Measurements from ENCODE around the gene PRMT7. TPM values are rescaled to one million over a fixed set of nuclear protein-coding genes. Genes with fewer than 3 reads are reported as not detected.

The PRMT7 gene
- total RNA-seq, 1 donor from 2014 or later = 36.7 TPM

- FAIRE-seq (no peak), DNase-seq (ENCODE audit: low read depth) (no peak)
- H3K4me2 ChIP-seq (ENCODE audit: low read length) = no peak overlapping the region
- no peak overlapping the region for H3K9ac ChIP-seq (ENCODE audit: low read length)
- no peak overlapping the region for H3K27ac Mint-ChIP-seq (ENCODE audit: unreplicated experiment)
- H3K4me1 ChIP-seq (ENCODE audit: insufficient read depth, low read length) = peaks cover 17% of the 10 kb centered on the region
- no peaks in the 10 kb centered on the region for H3K9me3 ChIP-seq (ENCODE audit: insufficient read depth, low read depth, low read length)
- H2AFZ ChIP-seq (ENCODE audit: low read depth, low read length) = no peak overlapping the region
- peaks cover 6% of the 10 kb centered on the region for H3K36me3 ChIP-seq (ENCODE audit: insufficient read depth, low read length)
- no peak overlapping the region for H3K4me3 ChIP-seq (ENCODE audit: insufficient read depth, low read depth, low read length)
- H3K9me3 Mint-ChIP-seq (ENCODE audit: unreplicated experiment) = no peaks in the 10 kb centered on the region
- H3K4me3 Mint-ChIP-seq (ENCODE audit: unreplicated experiment) = no peak overlapping the region
- H3K4me1 Mint-ChIP-seq (ENCODE audit: low read depth, unreplicated experiment) = peaks cover 14% of the 10 kb centered on the region
- no peak for TF ChIP-seq CTCF (IDR thresholded peaks at IDR 0.05; ENCODE audit: insufficient read depth, low read depth, low read length)
- TF ChIP-seq EZH2 (IDR thresholded peaks at IDR 0.05; ENCODE audit: insufficient read depth, low read length) = no peak
- no peak overlapping the region for H3K27ac ChIP-seq (ENCODE audit: low read depth, low read length)
- H3K36me3 Mint-ChIP-seq (ENCODE audit: low read depth, unreplicated experiment) = peaks cover 9% of the 10 kb centered on the region
- no peaks in the 10 kb centered on the region for H3K79me2 ChIP-seq (ENCODE audit: insufficient read depth, low read length)
- no peaks in the 10 kb centered on the region for H3K27me3 Mint-ChIP-seq (ENCODE audit: low read depth, unreplicated experiment)
- H4K20me1 ChIP-seq (ENCODE audit: insufficient read depth, low read length) = no peaks in the 10 kb centered on the region
- H3K27me3 ChIP-seq (ENCODE audit: insufficient read depth, low read length) = no peaks in the 10 kb centered on the region
Measured at GRCh38 chr16:68328860-68329390, 18.1 kb downstream of the PRMT7 start.

DNA sequence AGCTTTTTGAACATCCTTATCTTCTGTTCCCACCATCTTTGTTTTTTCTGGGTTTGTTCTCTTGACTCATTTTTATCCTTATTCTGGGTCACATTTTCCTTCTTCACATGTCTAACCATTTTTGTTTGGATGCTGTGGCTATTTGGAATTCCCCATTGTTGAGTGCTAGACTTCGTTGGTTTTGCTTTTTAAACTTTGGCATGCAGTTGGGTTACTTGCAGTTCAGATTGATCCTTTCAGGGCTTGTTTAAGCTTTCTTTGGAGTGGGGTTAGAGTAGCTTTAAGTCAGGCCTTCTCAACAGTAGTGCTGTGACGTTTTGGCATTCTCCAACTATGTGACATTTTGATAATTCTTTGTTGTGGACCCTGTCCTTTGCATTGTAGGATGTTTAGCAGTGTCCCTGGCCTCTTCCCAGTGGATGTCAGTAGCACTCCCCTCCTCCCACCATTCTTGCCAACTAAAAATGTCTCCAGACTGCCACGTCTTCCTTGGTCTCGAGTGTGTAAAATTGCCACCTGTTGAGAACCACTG, 21.1 kb downstream of the PRMT7 start:
- FAIRE-seq = no peak
- no peak overlapping the region for H2AFZ ChIP-seq (ENCODE audit: low read depth, low read length)
- no peak overlapping the region for H3K4me3 Mint-ChIP-seq (ENCODE audit: unreplicated experiment)

More for the DNA sequence above, 21.1 kb downstream of the PRMT7 start:
- Histone ChIP-seq H3K4me1 (ENCODE audit: insufficient read depth, low read length) (peaks cover 17% of the 10 kb centered on the region), H3K36me3 (ENCODE audit: insufficient read depth, low read length) (peaks cover 3% of the 10 kb centered on the region), H3K9ac (ENCODE audit: low read length) (peak overlapping the region; percentile 47), H3K4me2 (ENCODE audit: low read length) (peak overlapping the region; percentile 57), H3K27me3 (ENCODE audit: insufficient read depth, low read length) (no peaks in the 10 kb centered on the region), H4K20me1 (ENCODE audit: insufficient read depth, low read length) (no peaks in the 10 kb centered on the region), H3K4me3 (ENCODE audit: insufficient read depth, low read depth, low read length) (no peak overlapping the region), H3K79me2 (ENCODE audit: insufficient read depth, low read length) (no peaks in the 10 kb centered on the region), H3K9me3 (ENCODE audit: insufficient read depth, low read depth, low read length) (no peaks in the 10 kb centered on the region), H3K27ac (ENCODE audit: low read depth, low read length) (peak overlapping the region; percentile 60)
- Mint-ChIP-seq H3K4me1 (ENCODE audit: low read depth, unreplicated experiment) (peaks cover 18% of the 10 kb centered on the region), H3K27me3 (ENCODE audit: low read depth, unreplicated experiment) (no peaks in the 10 kb centered on the region), H3K27ac (ENCODE audit: unreplicated experiment) (peak overlapping the region; percentile 4), H3K9me3 (ENCODE audit: unreplicated experiment) (no peaks in the 10 kb centered on the region), H3K36me3 (ENCODE audit: low read depth, unreplicated experiment) (peaks cover 12% of the 10 kb centered on the region)
- TF ChIP-seq CTCF (IDR thresholded peaks at IDR 0.05; ENCODE audit: insufficient read depth, low read depth, low read length) (no peak), EZH2 (IDR thresholded peaks at IDR 0.05; ENCODE audit: insufficient read depth, low read length) (no peak)
- DNase-seq (ENCODE audit: low read depth) = peak; percentile 64

All from astrocyte (in vitro differentiated cells and primary cell).